Psoas muscle (tissue), 8 donors: ENCODE results near the gene CEP68. TPM values are rescaled to one million over a fixed set of nuclear protein-coding genes. Genes with fewer than 3 reads are reported as not detected.

Experiments used
- ATAC-seq, 4 donors: fragments of 200-7000 bp; cut with Tn5 transposase; one replicate each; pipeline ENCODE4 v1.9.1; 2020; ENCODE audit warnings: moderate library complexity in 3 of 4, mild to moderate bottlenecking in 2 of 4
- DNase-seq, 2 donors: peaks; one replicate each; pipeline ENCODE4 v3.0.0-alpha.2; 2020
- H3K27ac ChIP-seq: fragments of 200-600 bp; one replicate; pipeline ENCODE4 v1.8.0; 2022
- H3K27me3 ChIP-seq, 3 donors: fragments of 200-600 bp in 1 of 3; one replicate each; pipeline versions ENCODE4 v1.6.1 to v1.8.0; 2013 to 2022; ENCODE audit warnings: low read length in 2 of 3, mild to moderate bottlenecking in 2 of 3, moderate library complexity in 1 of 3; ENCODE audit not compliant: insufficient read depth in 3 of 3
- H3K36me3 ChIP-seq, 2 donors: fragments of 200-600 bp in 1 of 2; one replicate each; pipeline versions ENCODE4 v1.6.1 to v1.8.0; 2013 to 2022; ENCODE audit warnings: low read depth in 1 of 2, mild to moderate bottlenecking in 1 of 2, moderate library complexity in 1 of 2; ENCODE audit not compliant: insufficient read depth in 1 of 2
- H3K4me1 ChIP-seq: fragments of 200-600 bp; one replicate; pipeline ENCODE4 v1.8.0; 2022
- H3K4me3 ChIP-seq: fragments of 200-600 bp; one replicate; pipeline ENCODE4 v1.8.0; 2022; ENCODE audit warnings: mild to moderate bottlenecking
- H3K9me3 ChIP-seq: fragments of 200-600 bp; one replicate; pipeline ENCODE4 v1.8.0; 2022
- CTCF ChIP-seq: fragments of 200-600 bp; IDR thresholded peaks from one replicate; pipeline ENCODE4 v1.8.0; 2022; ENCODE audit warnings: antibody characterized with exemption
- WGBS, 3 donors: extraction: QIAGEN DNeasy Blood & Tissue Kit; methylation state at CpG; one replicate each; pipeline versions ENCODE4 v1.1.6 to v1.1.7; 2013; 5-methylcytosine and 5-hydroxymethylcytosine counted together
- intact Hi-C, 2 donors: fragments of 100-400 bp; cut with DNase I; formaldehyde crosslinking; loops; one replicate each; pipeline versions ENCODE4 v1.11.0 to v1.14.2; 2022
- polyA plus RNA-seq, 3 donors: library from polyadenylated mRNA; stranded (reverse); fragments of 200-250 nt; gene quantifications; one replicate each; pipeline ENCODE4 v1.2.3, GENCODE V29; 2013
- total RNA-seq, 4 donors: library from RNA; stranded (reverse); fragmentation: NEBNext Ultra II Directional in 2 of 4; extraction: Animal tissue kit (Norgen Biotek cat#: 25700) in 2 of 4; gene quantifications; one replicate each; pipeline versions ENCODE4 v1.2.1 to v1.2.4, GENCODE V29; 2021 to 2023
- donor health status: healthy with polysubstance abuse.
- donor health status: DM: no; HTN: no; CAD: no; lungs with moderate emphysema.
- donor health status: Bipolar disorder and iron deficiency.
- donor health status: healthy.
- donor health status: DM: yes; HTN: yes; CAD: no.
- donor health status: DM: no; HTN: no; CAD: no.
- donor health status: DM: no; HTN: no; CAD: no.
- donor health status: DM: yes; HTN: yes; CAD: no.

The CEP68 gene
- total and polyA plus RNA-seq, 7 donors = 7.3 to 63.3 (median 28.2) TPM

DNA sequence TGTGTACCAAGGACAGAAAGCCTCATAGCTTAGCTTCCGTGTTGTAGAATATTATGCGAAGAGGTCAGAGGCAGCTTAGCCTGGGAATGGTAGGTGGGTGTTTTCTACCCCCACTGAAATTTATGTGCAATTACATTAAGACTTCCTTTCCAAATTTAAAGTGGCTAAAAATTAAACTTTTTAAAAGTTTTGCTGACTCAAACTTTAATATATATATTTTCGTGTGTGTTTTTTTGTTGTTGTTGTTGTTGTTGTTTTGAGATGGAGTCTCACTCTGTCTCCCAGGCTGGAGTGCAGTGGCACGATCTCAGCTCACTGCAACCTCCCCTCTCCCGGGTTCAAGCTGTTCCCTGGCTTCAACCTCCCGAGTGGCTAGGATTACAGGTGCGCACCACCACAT, 77.9 kb downstream of the CEP68 start:
- Histone ChIP-seq H3K9me3 (no peaks in the 10 kb centered on the region), H3K27ac (no peak overlapping the region), H3K36me3 (no peaks in the 10 kb centered on the region), H3K4me3 (no peak overlapping the region), H3K27me3 (no peaks in the 10 kb centered on the region), H3K4me1 (peaks cover 6% of the 10 kb centered on the region)
- TF ChIP-seq CTCF = no peak
- intact Hi-C loops = no loop called here
- no peak for ATAC-seq
- 82 to 91% (median 88%) methylated on average over 7 of the region's 7 CpGs for WGBS, 3 donors
- no peak for DNase-seq

GRCh38 chr2:65136253-65136652, 80.0 kb downstream of the CEP68 start:
- H3K36me3 ChIP-seq = no peaks in the 10 kb centered on the region
- H3K27ac ChIP-seq = no peak overlapping the region
- ATAC-seq (no peak), DNase-seq (no peak)
- no peak overlapping the region for H3K4me3 ChIP-seq
- H3K9me3 ChIP-seq = no peaks in the 10 kb centered on the region
- intact Hi-C loops = no loop called here
- H3K4me1 ChIP-seq = peaks cover 2% of the 10 kb centered on the region
- 83 to 98% (median 97%) methylated on average over 1 of the region's 1 CpG for WGBS, 3 donors
- H3K27me3 ChIP-seq = no peaks in the 10 kb centered on the region
- no peak for TF ChIP-seq CTCF

Other genes starting within 250 kb of the CEP68 start
- gene SLC1A4, start 67.0 kb upstream of the CEP68 start, total RNA-seq = 10 to 100 TPM; 13.9 to 50.3 (median 20.2) TPM
- gene SLC1A4, start 67.0 kb upstream of the CEP68 start, polyA plus RNA-seq = 10 to 100 TPM in 1 of 3 donors, 1 to 10 TPM in 2; 3.4 to 12.7 (median 9.6) TPM
- gene RAB1A, start 73.7 kb downstream of the CEP68 start, total RNA-seq = 10 to 100 TPM; 52.0 to 94.2 (median 85.8) TPM
- 100 to 1,000 TPM in 2 of 3 donors, 10 to 100 TPM in 1; 83.4 to 229 (median 137) TPM for gene RAB1A, start 73.7 kb downstream of the CEP68 start, polyA plus RNA-seq
- gene ACTR2, start 171.4 kb downstream of the CEP68 start, total RNA-seq = 10 to 100 TPM; 72.0 to 99.0 (median 88.8) TPM
- 10 to 100 TPM; 38.9 to 92.8 (median 65.7) TPM for gene ACTR2, start 171.4 kb downstream of the CEP68 start, polyA plus RNA-seq